Large intestine (tissue), 3 donors: ENCODE results near the gene RIPK3. TPM values are rescaled to one million over a fixed set of nuclear protein-coding genes. Genes with fewer than 3 reads are reported as not detected.
"Not testable (repeated sequence)": the region's sequence is repeated elsewhere in the genome, so short reads cannot be mapped to it uniquely, and the experiment has no call there.

Experiments used
- DNase-seq, 2 donors: peaks; one replicate each; pipeline versions ENCODE4 v3.0.0 to v3.0.0-alpha.2; 2013
- H3K27ac ChIP-seq: one replicate; pipeline ENCODE4 v1.5.1; 2013; ENCODE audit warnings: low read length
- H3K27me3 ChIP-seq: 2 replicates; pipeline ENCODE4 v1.6.1; 2013; ENCODE audit warnings: low read length; ENCODE audit not compliant: control insufficient read depth, insufficient read depth
- H3K36me3 ChIP-seq: 2 replicates; pipeline ENCODE4 v1.6.1; 2013; ENCODE audit warnings: low read length; ENCODE audit not compliant: control insufficient read depth, insufficient read depth
- H3K4me1 ChIP-seq: one replicate; pipeline ENCODE4 v1.6.1; 2013; ENCODE audit warnings: low read length; ENCODE audit not compliant: control insufficient read depth, insufficient read depth
- H3K4me3 ChIP-seq: one replicate; pipeline ENCODE4 v1.5.1; 2013; ENCODE audit warnings: low read length
- H3K9me3 ChIP-seq: one replicate; pipeline ENCODE4 v1.6.1; 2013; ENCODE audit warnings: mild to moderate bottlenecking, low read depth, low read length, moderate library complexity; ENCODE audit not compliant: control insufficient read depth
- WGBS: methylation state at CpG from one replicate; pipeline ENCODE4 v1.1.5; 2013; ENCODE audit warnings: low lambda C conversion rate; ENCODE audit not compliant: insufficient coverage; 5-methylcytosine and 5-hydroxymethylcytosine counted together
- polyA plus RNA-seq: library from polyadenylated mRNA; unstranded; fragments of 120-200 nt; gene quantifications from one replicate; pipeline ENCODE4 v1.2.1, GENCODE V29; 2013

Gene RIPK3
- polyA plus RNA-seq, 1 donor: 14.8 TPM

- Histone ChIP-seq H3K27me3 (peaks cover 39% of the 10 kb centered on the region), H3K4me3 (peak overlapping the region; percentile 26), H3K9me3 (peaks cover 13% of the 10 kb centered on the region), H3K4me1 (peaks cover 26% of the 10 kb centered on the region), H3K27ac (no peak overlapping the region), H3K36me3 (peaks cover 4% of the 10 kb centered on the region)
- peak; percentile 70 to 80 for DNase-seq
- no CpG with 5 or more reads among the region's 56 CpGs for WGBS
These were observed 7.4 kb downstream of the RIPK3 start for GRCh38 chr14:24332268-24332993.

- H3K36me3 ChIP-seq: peaks cover under 1% of the 10 kb centered on the region
- H3K9me3 ChIP-seq: peaks cover 13% of the 10 kb centered on the region
- no CpG with 5 or more reads among the region's 26 CpGs for WGBS
- no peak overlapping the region for H3K4me3 ChIP-seq
- peaks cover 26% of the 10 kb centered on the region for H3K4me1 ChIP-seq
- DNase-seq: no peak
- no peak overlapping the region for H3K27ac ChIP-seq
- H3K27me3 ChIP-seq: peaks cover 38% of the 10 kb centered on the region
These were observed 8.0 kb downstream of the RIPK3 start for GRCh38 chr14:24331731-24332267.

- H3K27ac ChIP-seq: no peak overlapping the region
- H3K36me3 ChIP-seq: no peaks in the 10 kb centered on the region
- peaks cover 26% of the 10 kb centered on the region for H3K4me1 ChIP-seq
- peaks cover 13% of the 10 kb centered on the region for H3K9me3 ChIP-seq
- H3K27me3 ChIP-seq: peaks cover 37% of the 10 kb centered on the region
- no peak overlapping the region for H3K4me3 ChIP-seq
- WGBS: no CpG with 5 or more reads among the region's 10 CpGs
- no peak for DNase-seq
These were observed 8.7 kb downstream of the RIPK3 start for GRCh38 chr14:24330973-24331674.

GRCh38 chr14:24329736-24330135 lies 10.1 kb downstream of the RIPK3 start:
- WGBS: no CpG with 5 or more reads among the region's 9 CpGs

GRCh38 chr14:24329073-24329663 lies 10.6 kb downstream of the RIPK3 start:
- peaks cover 15% of the 10 kb centered on the region for H3K4me1 ChIP-seq
- DNase-seq: no peak
- no peaks in the 10 kb centered on the region for H3K36me3 ChIP-seq
- no peak overlapping the region for H3K27ac ChIP-seq
- H3K27me3 ChIP-seq: peaks cover 19% of the 10 kb centered on the region
- H3K4me3 ChIP-seq: no peak overlapping the region
- WGBS: no CpG with 5 or more reads among the region's 12 CpGs
- H3K9me3 ChIP-seq: peaks cover 5% of the 10 kb centered on the region

More at GRCh38 chr14:24329736-24330135, 10.1 kb downstream of the RIPK3 start:
- DNase-seq: no peak
- H3K9me3 ChIP-seq: peaks cover 10% of the 10 kb centered on the region
- no peak overlapping the region for H3K4me3 ChIP-seq
- peaks cover 21% of the 10 kb centered on the region for H3K4me1 ChIP-seq
- no peak overlapping the region for H3K27ac ChIP-seq
- peaks cover 25% of the 10 kb centered on the region for H3K27me3 ChIP-seq
- H3K36me3 ChIP-seq: no peaks in the 10 kb centered on the region

- H3K9me3 ChIP-seq, H3K4me1 ChIP-seq, H3K27ac ChIP-seq, H3K4me3 ChIP-seq, DNase-seq, H3K27me3 ChIP-seq, H3K36me3 ChIP-seq: not testable (repeated sequence)
- no CpG with 5 or more reads among the region's 9 CpGs for WGBS
These were observed 11.9 kb downstream of the RIPK3 start for GRCh38 chr14:24327914-24328313.

- no peak overlapping the region for H3K27ac ChIP-seq
- H3K4me1 ChIP-seq: peaks cover 1% of the 10 kb centered on the region
- peaks cover under 1% of the 10 kb centered on the region for H3K27me3 ChIP-seq
- DNase-seq: no peak
- no peaks in the 10 kb centered on the region for H3K36me3 ChIP-seq
- H3K9me3 ChIP-seq: no peaks in the 10 kb centered on the region
- WGBS: no CpG with 5 or more reads among the region's 2 CpGs
- no peak overlapping the region for H3K4me3 ChIP-seq
These were observed 12.5 kb downstream of the RIPK3 start for GRCh38 chr14:24327303-24327702.

GRCh38 chr14:24325963-24326362 lies 13.8 kb downstream of the RIPK3 start:
- Histone ChIP-seq H3K4me1 (no peaks in the 10 kb centered on the region), H3K9me3 (no peaks in the 10 kb centered on the region), H3K27ac (no peak overlapping the region), H3K4me3 (no peak overlapping the region), H3K36me3 (no peaks in the 10 kb centered on the region), H3K27me3 (no peaks in the 10 kb centered on the region)
- no CpG with 5 or more reads among the region's 9 CpGs for WGBS
- DNase-seq: no peak

- DNase-seq: no peak
- no peaks in the 10 kb centered on the region for H3K4me1 ChIP-seq
- H3K36me3 ChIP-seq: no peaks in the 10 kb centered on the region
- H3K27ac ChIP-seq: no peak overlapping the region
- WGBS: no CpG with 5 or more reads among the region's 5 CpGs
- no peaks in the 10 kb centered on the region for H3K27me3 ChIP-seq
- no peak overlapping the region for H3K4me3 ChIP-seq
- no peaks in the 10 kb centered on the region for H3K9me3 ChIP-seq
These were observed 14.7 kb downstream of the RIPK3 start for GRCh38 chr14:24325041-24325530.

GRCh38 chr14:24324024-24324423 lies 15.8 kb downstream of the RIPK3 start:
- no peak for DNase-seq

More at GRCh38 chr14:24324024-24324423, 15.8 kb downstream of the RIPK3 start:
- Histone ChIP-seq H3K36me3 (no peaks in the 10 kb centered on the region), H3K9me3 (no peaks in the 10 kb centered on the region), H3K27ac (no peak overlapping the region), H3K27me3 (peaks cover 7% of the 10 kb centered on the region), H3K4me1 (no peaks in the 10 kb centered on the region), H3K4me3 (no peak overlapping the region)
- 86% methylated on average over 2 of the region's 6 CpGs for WGBS
